Fibroblast of lung (primary cell): Measurements from ENCODE around the gene POR.

Source experiments
- EZH2 ChIP-seq: IDR thresholded peaks from 2 replicates; pipeline ENCODE4 v1.5.1; 2012; ENCODE audit warnings: low read length, control low read depth, mild to moderate bottlenecking; ENCODE audit errors: missing control alignments
- TF ChIP-seq, protein P1 (sequence below), 2 donors: IDR thresholded peaks in 1 of 2; conservative IDR thresholded peaks in 1 of 2; 1 replicate in 1 of 2; 2 replicates in 1 of 2; pipeline ENCODE4 v1.5.1; 2011 to 2012; ENCODE audit warnings: low read length in 2 of 2, control low read depth in 1 of 2, inconsistent platforms in 1 of 2, low read depth in 1 of 2, mild to moderate bottlenecking in 1 of 2

GRCh38 chr7:75866114-75866488 is 48.9 kb upstream of the POR start:
- TF ChIP-seq, protein P1, sequence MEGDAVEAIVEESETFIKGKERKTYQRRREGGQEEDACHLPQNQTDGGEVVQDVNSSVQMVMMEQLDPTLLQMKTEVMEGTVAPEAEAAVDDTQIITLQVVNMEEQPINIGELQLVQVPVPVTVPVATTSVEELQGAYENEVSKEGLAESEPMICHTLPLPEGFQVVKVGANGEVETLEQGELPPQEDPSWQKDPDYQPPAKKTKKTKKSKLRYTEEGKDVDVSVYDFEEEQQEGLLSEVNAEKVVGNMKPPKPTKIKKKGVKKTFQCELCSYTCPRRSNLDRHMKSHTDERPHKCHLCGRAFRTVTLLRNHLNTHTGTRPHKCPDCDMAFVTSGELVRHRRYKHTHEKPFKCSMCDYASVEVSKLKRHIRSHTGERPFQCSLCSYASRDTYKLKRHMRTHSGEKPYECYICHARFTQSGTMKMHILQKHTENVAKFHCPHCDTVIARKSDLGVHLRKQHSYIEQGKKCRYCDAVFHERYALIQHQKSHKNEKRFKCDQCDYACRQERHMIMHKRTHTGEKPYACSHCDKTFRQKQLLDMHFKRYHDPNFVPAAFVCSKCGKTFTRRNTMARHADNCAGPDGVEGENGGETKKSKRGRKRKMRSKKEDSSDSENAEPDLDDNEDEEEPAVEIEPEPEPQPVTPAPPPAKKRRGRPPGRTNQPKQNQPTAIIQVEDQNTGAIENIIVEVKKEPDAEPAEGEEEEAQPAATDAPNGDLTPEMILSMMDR (conservative IDR thresholded peaks at IDR 0.05 in 1 of 2, IDR thresholded peaks at IDR 0.05 in 1 of 2; ENCODE audit: low read depth in 1 of 2, low read length in 2 of 2) = no peak
- no peak for TF ChIP-seq EZH2
